GM19463 (cell line): ENCODE results near the gene EPN3.

ENCODE experiments used
- ATAC-seq: cut with Tn5 transposase; IDR thresholded peaks from one replicate; pipeline ENCODE4 v1.9.1; 2021; ENCODE audit warnings: mild to moderate bottlenecking, moderate library complexity; ENCODE audit not compliant: unreplicated experiment

Gene EPN3

GRCh38 chr17:50565402-50566350, 33.1 kb downstream of the EPN3 start:
- ATAC-seq = no peak

GRCh38 chr17:50566886-50567285, 34.4 kb downstream of the EPN3 start:
- no peak for ATAC-seq

- ATAC-seq = no peak
Observed at GRCh38 chr17:50568659-50569058, 36.1 kb downstream of the EPN3 start.

GRCh38 chr17:50569592-50569991, 37.1 kb downstream of the EPN3 start:
- ATAC-seq = no peak

GRCh38 chr17:50570032-50570431, 37.5 kb downstream of the EPN3 start:
- no peak for ATAC-seq

- no peak for ATAC-seq
Observed at GRCh38 chr17:50570528-50570927, 38.0 kb downstream of the EPN3 start.

GRCh38 chr17:50571681-50572080, 39.1 kb downstream of the EPN3 start:
- ATAC-seq = no peak

GRCh38 chr17:50572541-50572940, 40.0 kb downstream of the EPN3 start:
- no peak for ATAC-seq

GRCh38 chr17:50573866-50574611, 41.5 kb downstream of the EPN3 start:
- ATAC-seq = no peak

GRCh38 chr17:50575581-50576210, 43.2 kb downstream of the EPN3 start:
- ATAC-seq = no peak

GRCh38 chr17:50576864-50577263, 44.3 kb downstream of the EPN3 start:
- ATAC-seq = no peak

GRCh38 chr17:50577451-50577954, 45.0 kb downstream of the EPN3 start:
- no peak for ATAC-seq

- ATAC-seq = no peak
Observed at GRCh38 chr17:50578173-50578572, 45.6 kb downstream of the EPN3 start.

GRCh38 chr17:50579399-50579798, 46.9 kb downstream of the EPN3 start:
- no peak for ATAC-seq

GRCh38 chr17:50580646-50581045, 48.1 kb downstream of the EPN3 start:
- ATAC-seq = no peak

- no peak for ATAC-seq
Observed at GRCh38 chr17:50581316-50581715, 48.8 kb downstream of the EPN3 start.

- ATAC-seq = no peak
Observed at GRCh38 chr17:50582741-50583140, 50.2 kb downstream of the EPN3 start.

- ATAC-seq = no peak
Observed at GRCh38 chr17:50583641-50584040, 51.1 kb downstream of the EPN3 start.

GRCh38 chr17:50584116-50584515, 51.6 kb downstream of the EPN3 start:
- no peak for ATAC-seq

GRCh38 chr17:50584749-50585148, 52.2 kb downstream of the EPN3 start:
- no peak for ATAC-seq

GRCh38 chr17:50585346-50585745, 52.8 kb downstream of the EPN3 start:
- ATAC-seq = no peak
